Endothelial cell of umbilical vein (primary cell): Measurements from ENCODE around the gene WDR27. TPM values are rescaled to one million over a fixed set of nuclear protein-coding genes. Genes with fewer than 3 reads are reported as not detected.

ENCODE experiments used
- BruUV-seq: library from RNA; stranded (reverse); fragments of 400-500 nt; replicated peaks from 2 replicates; lab custom pipeline; 2021; lab: Mats Ljungman, UMichigan
- CTCF ChIA-PET: fragments of 300-600, 350-600 bp; sonication (Branson Sonifier 250); formaldehyde crosslinking; loops from one replicate; lab custom pipeline; 2021; ENCODE audit warnings: antibody characterized with exemption, inconsistent platforms; lab: Charles Lee
- POLR2A ChIA-PET: fragments of 300-600, 350-600 bp; sonication (Branson Sonifier 250); formaldehyde crosslinking; loops from one replicate; lab custom pipeline; 2021; ENCODE audit warnings: antibody characterized with exemption, inconsistent platforms; lab: Charles Lee
- DNase-seq: peaks from one replicate; pipeline ENCODE4 v3.0.0-alpha.2; 2011; ENCODE audit warnings: low read depth, low spot score
- FAIRE-seq: peaks from 2 replicates; lab custom pipeline; 2011; peaks lifted over from hg19 to GRCh38; lab: Jason Lieb, UNC
- H2AFZ ChIP-seq: 2 replicates; pipeline ENCODE4 v1.6.0; 2012; ENCODE audit warnings: low read depth, low read length, control low read depth, inconsistent platforms
- H3K27ac ChIP-seq: 2 replicates; pipeline ENCODE4 v1.5.1; 2011; ENCODE audit warnings: low read depth, mild to moderate bottlenecking, control low read depth, low read length, moderate library complexity; ENCODE audit not compliant: insufficient read depth
- H3K27me3 ChIP-seq, 2 experiments: 2 replicates each; pipeline versions ENCODE4 v1.6.0 to v1.6.1; 2011; ENCODE audit warnings: low read length in 2 of 2, mixed read lengths in 1 of 2; ENCODE audit not compliant: control insufficient read depth in 2 of 2, insufficient read depth in 2 of 2
- H3K36me3 ChIP-seq, 2 experiments: 2 replicates in 1 of 2; 3 replicates in 1 of 2; pipeline ENCODE4 v1.5.1; 2011; ENCODE audit warnings: low read length in 2 of 2, mild to moderate bottlenecking in 1 of 2, moderate library complexity in 1 of 2; ENCODE audit not compliant: control insufficient read depth in 2 of 2, insufficient read depth in 2 of 2; ENCODE audit errors: extremely low read depth in 1 of 2
- H3K4me1 ChIP-seq: 3 replicates; pipeline ENCODE4 v1.5.1; 2011; ENCODE audit warnings: mild to moderate bottlenecking, low read length; ENCODE audit not compliant: control insufficient read depth, insufficient read depth; ENCODE audit errors: extremely low read depth
- H3K4me2 ChIP-seq: 2 replicates; pipeline ENCODE4 v1.6.1; 2011; ENCODE audit warnings: low read length, control low read depth, mixed read lengths; ENCODE audit not compliant: insufficient read depth
- H3K4me3 ChIP-seq, 3 experiments: fragments of 200-600 bp in 1 of 3; sonication (generic), shearing (Covaris generic) in 1 of 3; replicated peaks in 1 of 3; 2 replicates each; pipeline ENCODE4 v1.5.1; 2011 to 2016; ENCODE audit warnings: control low read depth in 3 of 3, low read length in 3 of 3, mild to moderate bottlenecking in 2 of 3, inconsistent platforms in 1 of 3, low read depth in 1 of 3, moderate library complexity in 1 of 3; ENCODE audit not compliant: insufficient read depth in 1 of 3
- H3K79me2 ChIP-seq: 2 replicates; pipeline ENCODE4 v1.6.0; 2012; ENCODE audit warnings: low read length, inconsistent platforms; ENCODE audit not compliant: control insufficient read depth, insufficient read depth
- H3K9ac ChIP-seq: replicated peaks from 2 replicates; pipeline ENCODE3; 2011; ENCODE audit warnings: low read length, control low read depth; ENCODE audit not compliant: insufficient read depth; ENCODE audit errors: extremely low read depth
- H3K9me1 ChIP-seq: replicated peaks from 3 replicates; pipeline ENCODE4 v1.6.0; 2011; ENCODE audit warnings: mild to moderate bottlenecking, low read length; ENCODE audit not compliant: control insufficient read depth, insufficient read depth; ENCODE audit errors: extremely low read depth
- H3K9me3 ChIP-seq: replicated peaks from 2 replicates; pipeline ENCODE4 v1.5.1; 2012; ENCODE audit warnings: low read length, inconsistent platforms; ENCODE audit not compliant: control insufficient read depth, insufficient read depth
- H4K20me1 ChIP-seq: replicated peaks from 2 replicates; pipeline ENCODE3; 2011; ENCODE audit warnings: mild to moderate bottlenecking, low read length; ENCODE audit not compliant: control insufficient read depth, insufficient read depth; ENCODE audit errors: extremely low read depth
- FOS ChIP-seq: IDR thresholded peaks from 2 replicates; pipeline ENCODE4 v1.6.1; 2011; ENCODE audit warnings: mild to moderate bottlenecking, low read length, moderate library complexity, borderline replicate concordance; ENCODE audit not compliant: insufficient read depth
- GATA2 ChIP-seq: IDR thresholded peaks from 2 replicates; pipeline ENCODE4 v1.7.0; 2011; ENCODE audit warnings: low read depth, mild to moderate bottlenecking, moderate library complexity, mixed read lengths, low read length; ENCODE audit not compliant: insufficient read length, insufficient read depth
- JUN ChIP-seq: IDR thresholded peaks from 2 replicates; pipeline ENCODE4 v1.6.1; 2011; ENCODE audit warnings: borderline replicate concordance, low read depth; ENCODE audit not compliant: insufficient read length, insufficient read depth
- MAX ChIP-seq: IDR thresholded peaks from 2 replicates; pipeline ENCODE4 v1.6.1; 2011; ENCODE audit not compliant: insufficient read depth, insufficient read length
- POLR2AphosphoS5 ChIP-seq: IDR thresholded peaks from 2 replicates; pipeline ENCODE4 v1.6.1; 2012; ENCODE audit warnings: low read depth, mild to moderate bottlenecking, control low read depth, low read length, moderate library complexity; ENCODE audit not compliant: insufficient read depth
- dilution Hi-C: fragments of 300-500 bp; cut with MboI; formaldehyde crosslinking; loops from one replicate; pipeline ENCODE4 v1.15.0; 2019; ENCODE audit warnings: low sequenced_read_pairs; ENCODE audit not compliant: extremely low pct_ligation_motif_present
- intact Hi-C: fragments of 100-400 bp; cut with micrococcal nuclease; formaldehyde crosslinking; loops from one replicate; pipeline ENCODE4 v1.10.0; 2022
- polyA plus RNA-seq, 4 experiments: library from polyadenylated mRNA; depleted of rRNA in 3 of 4; stranded (reverse) in 3 of 4; unstranded in 1 of 4; fragments of >200 nt; gene quantifications; 2 replicates each; pipeline versions ENCODE4 v1.2.1 to v1.2.3, GENCODE V29; 2011 to 2012; ENCODE audit warnings: missing spikeins in 1 of 4
- total RNA-seq: library from RNA; stranded (reverse); gene quantifications from 2 replicates; pipeline ENCODE4 v1.2.3, GENCODE V29; 2021

WDR27 gene
- total and polyA plus RNA-seq, 2 donors (not counting 3 experiments of a cell fraction or from before 2014, with no cell fraction given) = 60.1 to 69.7 TPM

GRCh38 chr6:169723200-169723909, 21.5 kb upstream of the WDR27 start:
- ChIA-PET POLR2A (no interaction called here), CTCF (interaction anchor here (0.6 to 3.3 kb wide), 3 partner anchors 14 to 510 kb away, joined by 3 to 18 read pairs (median 3); no protein-coding TSS in a partner anchor)
- Histone ChIP-seq H4K20me1 (no peaks in the 10 kb centered on the region), H2AFZ (no peak overlapping the region), H3K9me1 (no peaks in the 10 kb centered on the region), H3K27ac (peak overlapping the region; percentile 77), H3K9ac (peak overlapping the region; percentile 70), H3K27me3 (no peaks in the 10 kb centered on the region), H3K4me2 (peak overlapping the region; percentile 49), H3K4me1 (peaks cover 30% of the 10 kb centered on the region), H3K36me3 (no peaks in the 10 kb centered on the region), H3K79me2 (peaks cover 38% of the 10 kb centered on the region), H3K4me3 (peak overlapping the region; percentile 25 to 95 (median 71)), H3K9me3 (no peaks in the 10 kb centered on the region)
- DNase-seq (peak; percentile 72), FAIRE-seq (peak; percentile 49)
- intact Hi-C loops = loop anchor here (1.0 to 10.0 kb wide), 3 partner anchors 21 to 769 kb away; partner anchors contain the start of genes C6orf120 and WDR27
- dilution Hi-C loops = no loop called here
- TSS peak; percentile 81 for BruUV-seq
- TF ChIP-seq FOS (no peak), POLR2AphosphoS5 (peak; percentile 24)

- H4K20me1 ChIP-seq = no peaks in the 10 kb centered on the region
- H3K9ac ChIP-seq = peak overlapping the region; percentile 70
- H2AFZ ChIP-seq = no peak overlapping the region
- BruUV-seq = TSS peak; percentile 31
- H3K4me3 ChIP-seq = peak overlapping the region; percentile 25 to 95 (median 71)
- no peaks in the 10 kb centered on the region for H3K9me3 ChIP-seq
- H3K4me2 ChIP-seq = peak overlapping the region; percentile 49
- H3K27ac ChIP-seq = peak overlapping the region; percentile 77
- H3K36me3 ChIP-seq = no peaks in the 10 kb centered on the region
- FAIRE-seq (peak; percentile 89), DNase-seq (peak; percentile 88)
- ChIA-PET CTCF (interaction anchor here (1.0 to 3.3 kb wide), 6 partner anchors 14 to 794 kb away, joined by 3 to 18 read pairs (median 4); no protein-coding TSS in a partner anchor), POLR2A (no interaction called here)
- dilution Hi-C loops = no loop called here
- peaks cover 25% of the 10 kb centered on the region for H3K4me1 ChIP-seq
- TF ChIP-seq MAX = no peak
- TF ChIP-seq GATA2 = peak; percentile 83
- TF ChIP-seq FOS = peak; percentile 66
- TF ChIP-seq JUN = peak; percentile 71
- peak; percentile 68 for TF ChIP-seq POLR2AphosphoS5
- no peaks in the 10 kb centered on the region for H3K9me1 ChIP-seq
- intact Hi-C loops = loop anchor here (1.0 to 10.0 kb wide), 4 partner anchors 20 to 768 kb away; partner anchors contain the start of genes C6orf120 and WDR27
- no peaks in the 10 kb centered on the region for H3K27me3 ChIP-seq
- peaks cover 40% of the 10 kb centered on the region for H3K79me2 ChIP-seq
Observed at GRCh38 chr6:169722362-169723199, 20.8 kb upstream of the WDR27 start.
